ENCODE results near the gene CNTN4.

DNA sequence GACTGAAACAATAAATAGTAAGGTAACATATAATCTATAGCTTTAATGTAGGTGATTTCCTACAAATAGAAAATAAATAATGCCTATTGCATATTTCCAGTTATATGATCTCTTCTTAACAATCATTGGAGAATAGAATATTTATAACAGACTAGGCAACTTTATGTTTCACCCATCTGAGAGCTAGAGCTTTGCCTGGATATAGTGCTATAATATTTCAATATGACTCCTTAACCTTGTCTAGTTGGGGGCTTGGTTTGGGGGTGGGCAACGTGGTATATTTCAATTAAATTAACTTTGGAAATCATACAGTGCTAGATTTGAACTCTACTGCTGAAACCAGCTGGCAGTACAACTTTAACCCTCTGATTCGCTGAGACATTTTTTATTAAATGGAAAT, 265.2 kb downstream of the CNTN4 start:
- TF ChIP-seq, protein P1, sequence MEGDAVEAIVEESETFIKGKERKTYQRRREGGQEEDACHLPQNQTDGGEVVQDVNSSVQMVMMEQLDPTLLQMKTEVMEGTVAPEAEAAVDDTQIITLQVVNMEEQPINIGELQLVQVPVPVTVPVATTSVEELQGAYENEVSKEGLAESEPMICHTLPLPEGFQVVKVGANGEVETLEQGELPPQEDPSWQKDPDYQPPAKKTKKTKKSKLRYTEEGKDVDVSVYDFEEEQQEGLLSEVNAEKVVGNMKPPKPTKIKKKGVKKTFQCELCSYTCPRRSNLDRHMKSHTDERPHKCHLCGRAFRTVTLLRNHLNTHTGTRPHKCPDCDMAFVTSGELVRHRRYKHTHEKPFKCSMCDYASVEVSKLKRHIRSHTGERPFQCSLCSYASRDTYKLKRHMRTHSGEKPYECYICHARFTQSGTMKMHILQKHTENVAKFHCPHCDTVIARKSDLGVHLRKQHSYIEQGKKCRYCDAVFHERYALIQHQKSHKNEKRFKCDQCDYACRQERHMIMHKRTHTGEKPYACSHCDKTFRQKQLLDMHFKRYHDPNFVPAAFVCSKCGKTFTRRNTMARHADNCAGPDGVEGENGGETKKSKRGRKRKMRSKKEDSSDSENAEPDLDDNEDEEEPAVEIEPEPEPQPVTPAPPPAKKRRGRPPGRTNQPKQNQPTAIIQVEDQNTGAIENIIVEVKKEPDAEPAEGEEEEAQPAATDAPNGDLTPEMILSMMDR (conservative IDR thresholded peaks at IDR 0.05; ENCODE audit: low read depth, low read length): no peak
- TF ChIP-seq EZH2 (IDR thresholded peaks at IDR 0.05; ENCODE audit: borderline replicate concordance, low read depth, low read length, poor library complexity, severe bottlenecking): no peak

All from A673 (cell line).